Measurements from ENCODE around the gene FAM13A.

The FAM13A gene

GRCh38 chr4:88843067-88843685, 213.8 kb downstream of the FAM13A start:
- no peak for TF ChIP-seq CTCF (IDR thresholded peaks at IDR 0.05; ENCODE audit: control insufficient read depth, insufficient read depth, low read depth, low read length, missing control alignments)
- no peak for DNase-seq (ENCODE audit: low read depth)
- no peak overlapping the region for H3K4me3 ChIP-seq (ENCODE audit: control insufficient read depth, low read depth, low read length)

- no peak for TF ChIP-seq CTCF (IDR thresholded peaks at IDR 0.05; ENCODE audit: control insufficient read depth, insufficient read depth, low read depth, low read length, missing control alignments)
Measured at GRCh38 chr4:88841635-88842034, 215.3 kb downstream of the FAM13A start.

GRCh38 chr4:88836216-88836615, 220.8 kb downstream of the FAM13A start:
- TF ChIP-seq CTCF (IDR thresholded peaks at IDR 0.05; ENCODE audit: control insufficient read depth, insufficient read depth, low read depth, low read length, missing control alignments), result no peak
- DNase-seq (ENCODE audit: low read depth), result no peak
- no peak overlapping the region for H3K4me3 ChIP-seq (ENCODE audit: control insufficient read depth, low read depth, low read length)

More at GRCh38 chr4:88841635-88842034, 215.3 kb downstream of the FAM13A start:
- H3K4me3 ChIP-seq (ENCODE audit: control insufficient read depth, low read depth, low read length), result no peak overlapping the region
- peak; percentile 25 for DNase-seq (ENCODE audit: low read depth)

- H3K4me3 ChIP-seq (ENCODE audit: control insufficient read depth, low read depth, low read length), result no peak overlapping the region
- no peak for DNase-seq (ENCODE audit: low read depth)
- TF ChIP-seq CTCF (IDR thresholded peaks at IDR 0.05; ENCODE audit: control insufficient read depth, insufficient read depth, low read depth, low read length, missing control alignments), result no peak
Measured at GRCh38 chr4:88831031-88831430, 226.0 kb downstream of the FAM13A start.

- TF ChIP-seq CTCF (IDR thresholded peaks at IDR 0.05; ENCODE audit: control insufficient read depth, insufficient read depth, low read depth, low read length, missing control alignments), result no peak
- H3K4me3 ChIP-seq (ENCODE audit: control insufficient read depth, low read depth, low read length), result no peak overlapping the region
- no peak for DNase-seq (ENCODE audit: low read depth)
Measured at GRCh38 chr4:88830598-88830997, 226.4 kb downstream of the FAM13A start.

GRCh38 chr4:88828842-88829571, 228.0 kb downstream of the FAM13A start:
- TF ChIP-seq CTCF (IDR thresholded peaks at IDR 0.05; ENCODE audit: control insufficient read depth, insufficient read depth, low read depth, low read length, missing control alignments), result no peak
- no peak overlapping the region for H3K4me3 ChIP-seq (ENCODE audit: control insufficient read depth, low read depth, low read length)
- no peak for DNase-seq (ENCODE audit: low read depth)

Measured in AG09309 (cell line).